Parathyroid adenoma (tissue), 2 donors: ENCODE data around the gene RSL1D1.

Experiments
- H2AFZ ChIP-seq: fragments of 300-600 bp; sonication (generic); one replicate; pipeline ENCODE4 v1.7.0; 2017; ENCODE audit warnings: antibody characterized with exemption, mild to moderate bottlenecking
- H3K27ac ChIP-seq: fragments of 300-600 bp; sonication (generic); one replicate; pipeline ENCODE4 v1.7.0; 2017
- H3K27me3 ChIP-seq: fragments of 300-600 bp; sonication (generic); one replicate; pipeline ENCODE4 v1.7.0; 2017; ENCODE audit warnings: low read length; ENCODE audit not compliant: control insufficient read depth, insufficient read depth
- H3K36me3 ChIP-seq: fragments of 300-600 bp; sonication (generic); one replicate; pipeline ENCODE4 v1.7.0; 2017; ENCODE audit warnings: low read length; ENCODE audit not compliant: control insufficient read depth, insufficient read depth
- H3K4me1 ChIP-seq: fragments of 300-600 bp; sonication (generic); one replicate; pipeline ENCODE4 v1.7.0; 2017; ENCODE audit warnings: control low read depth
- H3K4me2 ChIP-seq: fragments of 300-600 bp; sonication (generic); one replicate; pipeline ENCODE4 v1.7.0; 2017; ENCODE audit warnings: low read length
- H3K4me3 ChIP-seq: fragments of 300-600 bp; sonication (generic); one replicate; pipeline ENCODE4 v1.7.0; 2017; ENCODE audit warnings: low read depth, low read length
- H3K79me2 ChIP-seq: fragments of 300-600 bp; sonication (generic); one replicate; pipeline ENCODE4 v1.7.0; 2017; ENCODE audit warnings: control low read depth
- H3K9ac ChIP-seq: fragments of 300-600 bp; sonication (generic); one replicate; pipeline ENCODE4 v1.7.0; 2017; ENCODE audit warnings: mild to moderate bottlenecking
- H3K9me3 ChIP-seq: fragments of 300-600 bp; sonication (generic); one replicate; pipeline ENCODE4 v1.7.0; 2017; ENCODE audit warnings: low read length; ENCODE audit not compliant: control insufficient read depth
- TF ChIP-seq, protein P1 (sequence below): fragments of 300-600 bp; sonication (generic); IDR thresholded peaks from one replicate; pipeline ENCODE4 v1.7.0; 2017; ENCODE audit warnings: antibody characterized with exemption, mild to moderate bottlenecking
- donor health status: primary hyperparathyroidism.

The RSL1D1 gene

DNA sequence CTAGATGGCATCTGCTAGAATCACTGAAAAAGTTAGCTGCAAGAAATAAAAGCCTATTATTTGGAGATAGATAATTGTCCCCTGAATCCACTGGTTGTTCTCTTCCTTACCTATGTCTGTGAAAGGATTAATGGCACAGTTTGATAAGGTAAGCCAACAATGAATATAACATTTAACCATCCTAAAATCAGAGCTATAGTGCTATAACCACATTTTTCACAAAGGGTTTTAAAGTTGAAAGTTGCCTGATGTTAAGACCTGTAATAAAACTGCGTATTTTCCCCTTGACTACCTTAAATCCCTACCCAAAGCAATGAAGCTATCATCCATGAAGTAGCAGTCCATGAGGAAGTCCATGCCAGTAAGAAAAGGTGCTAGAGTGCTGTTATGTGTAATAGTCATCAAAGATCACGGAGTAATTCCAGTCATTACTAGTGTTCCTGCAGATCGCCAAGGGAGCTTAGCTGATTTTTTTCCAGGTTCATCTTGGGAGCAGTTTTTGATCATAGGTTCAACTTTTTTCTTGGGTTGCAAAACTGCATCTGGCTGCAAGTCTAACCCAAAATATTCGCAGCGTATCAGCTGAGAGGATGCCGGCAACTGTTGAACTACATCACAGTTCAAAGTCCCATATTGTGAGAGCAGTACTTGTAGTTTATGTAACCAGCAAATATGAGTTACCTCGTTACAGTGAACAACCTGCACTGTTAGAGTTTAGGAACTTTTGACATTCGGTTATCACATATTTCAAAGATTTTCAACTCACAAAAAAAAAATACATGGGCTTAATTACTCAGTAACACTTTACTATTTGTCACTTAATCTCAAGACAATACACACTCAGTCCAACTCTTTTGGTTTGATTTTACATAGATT lies 18.2 kb upstream of the RSL1D1 start:
- no peak overlapping the region for H3K9ac ChIP-seq
- TF ChIP-seq, protein P1, sequence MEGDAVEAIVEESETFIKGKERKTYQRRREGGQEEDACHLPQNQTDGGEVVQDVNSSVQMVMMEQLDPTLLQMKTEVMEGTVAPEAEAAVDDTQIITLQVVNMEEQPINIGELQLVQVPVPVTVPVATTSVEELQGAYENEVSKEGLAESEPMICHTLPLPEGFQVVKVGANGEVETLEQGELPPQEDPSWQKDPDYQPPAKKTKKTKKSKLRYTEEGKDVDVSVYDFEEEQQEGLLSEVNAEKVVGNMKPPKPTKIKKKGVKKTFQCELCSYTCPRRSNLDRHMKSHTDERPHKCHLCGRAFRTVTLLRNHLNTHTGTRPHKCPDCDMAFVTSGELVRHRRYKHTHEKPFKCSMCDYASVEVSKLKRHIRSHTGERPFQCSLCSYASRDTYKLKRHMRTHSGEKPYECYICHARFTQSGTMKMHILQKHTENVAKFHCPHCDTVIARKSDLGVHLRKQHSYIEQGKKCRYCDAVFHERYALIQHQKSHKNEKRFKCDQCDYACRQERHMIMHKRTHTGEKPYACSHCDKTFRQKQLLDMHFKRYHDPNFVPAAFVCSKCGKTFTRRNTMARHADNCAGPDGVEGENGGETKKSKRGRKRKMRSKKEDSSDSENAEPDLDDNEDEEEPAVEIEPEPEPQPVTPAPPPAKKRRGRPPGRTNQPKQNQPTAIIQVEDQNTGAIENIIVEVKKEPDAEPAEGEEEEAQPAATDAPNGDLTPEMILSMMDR: no peak
- no peak overlapping the region for H2AFZ ChIP-seq
- no peak overlapping the region for H3K27ac ChIP-seq
- no peaks in the 10 kb centered on the region for H3K27me3 ChIP-seq
- no peaks in the 10 kb centered on the region for H3K36me3 ChIP-seq
- no peak overlapping the region for H3K4me3 ChIP-seq
- no peaks in the 10 kb centered on the region for H3K4me1 ChIP-seq
- H3K4me2 ChIP-seq: no peak overlapping the region
- peaks cover 13% of the 10 kb centered on the region for H3K79me2 ChIP-seq
- H3K9me3 ChIP-seq: no peaks in the 10 kb centered on the region

DNA sequence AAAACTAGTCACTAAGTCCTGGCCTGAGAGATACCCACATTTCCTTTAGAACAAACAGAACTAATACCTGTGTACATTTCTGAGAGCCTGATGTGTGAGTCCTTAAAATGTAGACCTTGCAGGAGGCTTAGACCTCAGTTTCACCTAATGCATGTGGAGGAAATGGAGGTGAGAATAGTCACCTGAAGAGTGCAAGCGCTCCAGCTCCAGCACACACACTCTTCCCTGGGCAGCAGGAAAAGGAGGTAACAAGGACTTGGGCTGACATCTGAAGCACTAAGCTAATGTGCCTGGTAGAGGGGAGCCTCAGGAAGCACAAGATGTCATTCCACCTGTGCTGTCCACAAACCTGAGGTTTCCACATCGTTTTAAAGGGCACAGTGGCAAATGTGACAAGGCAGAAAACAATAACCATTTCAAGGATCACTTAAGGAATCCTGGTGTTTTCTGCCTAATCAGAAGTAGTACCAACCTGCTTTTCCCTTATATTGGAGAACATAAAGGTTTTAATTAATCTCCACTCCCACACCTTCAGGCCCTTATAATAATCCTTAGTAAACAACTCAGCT lies 17.2 kb upstream of the RSL1D1 start:
- TF ChIP-seq, protein P1: no peak
- Histone ChIP-seq H3K27ac (no peak overlapping the region), H3K79me2 (peaks cover 13% of the 10 kb centered on the region)

DNA sequence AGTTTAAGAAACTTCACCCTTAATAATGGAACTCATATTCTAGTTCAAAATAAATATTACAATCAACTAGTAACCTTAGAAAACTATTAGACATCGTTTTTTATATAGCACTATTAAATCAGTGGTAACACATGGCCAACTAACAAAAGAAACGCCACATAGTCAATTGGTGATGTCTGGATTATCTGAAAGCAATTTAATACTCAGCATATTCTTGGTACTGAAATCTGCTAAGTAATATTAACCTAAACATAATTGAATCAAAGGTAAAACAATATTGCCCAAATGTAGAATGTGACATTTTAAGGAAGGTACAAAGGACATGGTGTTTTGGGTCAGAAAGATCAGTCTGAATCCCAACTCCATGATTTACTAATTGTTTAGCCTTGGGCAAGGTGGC lies 11.1 kb upstream of the RSL1D1 start:
- no peaks in the 10 kb centered on the region for H3K36me3 ChIP-seq

More for the DNA sequence above, 17.2 kb upstream of the RSL1D1 start:
- no peak overlapping the region for H2AFZ ChIP-seq
- no peaks in the 10 kb centered on the region for H3K4me1 ChIP-seq
- no peak overlapping the region for H3K4me3 ChIP-seq
- H3K27me3 ChIP-seq: no peaks in the 10 kb centered on the region
- H3K36me3 ChIP-seq: no peaks in the 10 kb centered on the region
- no peaks in the 10 kb centered on the region for H3K9me3 ChIP-seq
- no peak overlapping the region for H3K4me2 ChIP-seq
- H3K9ac ChIP-seq: no peak overlapping the region

DNA sequence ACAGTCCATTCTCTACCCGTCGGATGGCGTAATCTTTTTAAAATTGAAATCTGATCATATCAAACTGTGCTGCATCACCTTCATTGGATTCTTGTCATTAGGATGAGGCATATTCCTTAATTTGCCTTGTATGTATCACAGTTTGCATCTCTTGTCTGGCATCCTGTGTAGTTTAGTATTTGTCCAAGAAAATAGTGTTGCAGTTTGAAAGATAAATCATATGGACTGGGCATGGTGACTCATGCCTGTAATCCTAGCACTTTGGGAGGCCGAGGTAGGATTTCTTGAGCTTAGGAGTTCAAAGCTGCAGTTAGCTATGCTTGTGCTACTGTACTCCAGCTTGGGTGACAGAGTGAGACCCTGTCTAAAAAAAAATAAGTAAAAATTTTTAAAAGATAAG lies 5.8 kb upstream of the RSL1D1 start:
- Histone ChIP-seq H3K9ac (no peak overlapping the region), H3K4me1 (peaks cover 2% of the 10 kb centered on the region), H2AFZ (no peak overlapping the region), H3K79me2 (peaks cover 41% of the 10 kb centered on the region), H3K4me3 (no peak overlapping the region), H3K36me3 (no peaks in the 10 kb centered on the region), H3K27ac (no peak overlapping the region), H3K9me3 (no peaks in the 10 kb centered on the region), H3K27me3 (no peaks in the 10 kb centered on the region), H3K4me2 (no peak overlapping the region)
- TF ChIP-seq, protein P1: no peak

More for the DNA sequence above, 11.1 kb upstream of the RSL1D1 start:
- no peak overlapping the region for H3K4me2 ChIP-seq
- peaks cover 25% of the 10 kb centered on the region for H3K79me2 ChIP-seq
- H3K4me1 ChIP-seq: no peaks in the 10 kb centered on the region
- no peaks in the 10 kb centered on the region for H3K9me3 ChIP-seq
- H3K27me3 ChIP-seq: no peaks in the 10 kb centered on the region
- no peak overlapping the region for H3K27ac ChIP-seq
- TF ChIP-seq, protein P1: no peak
- H3K4me3 ChIP-seq: no peak overlapping the region
- H2AFZ ChIP-seq: no peak overlapping the region
- no peak overlapping the region for H3K9ac ChIP-seq
